DMS79 treated with DMSO at 0.1 percent for 48 hours (cell line): Measurements from ENCODE around the gene ELMO2.
"Not testable (repeated sequence)": the region's sequence is repeated elsewhere in the genome, so short reads cannot be mapped to it uniquely, and the experiment has no call there.

Experiments
- DNase-seq: peaks from one replicate; lab custom pipeline; 2025; lab: John Stamatoyannopoulos, UW

The ELMO2 gene

DNA sequence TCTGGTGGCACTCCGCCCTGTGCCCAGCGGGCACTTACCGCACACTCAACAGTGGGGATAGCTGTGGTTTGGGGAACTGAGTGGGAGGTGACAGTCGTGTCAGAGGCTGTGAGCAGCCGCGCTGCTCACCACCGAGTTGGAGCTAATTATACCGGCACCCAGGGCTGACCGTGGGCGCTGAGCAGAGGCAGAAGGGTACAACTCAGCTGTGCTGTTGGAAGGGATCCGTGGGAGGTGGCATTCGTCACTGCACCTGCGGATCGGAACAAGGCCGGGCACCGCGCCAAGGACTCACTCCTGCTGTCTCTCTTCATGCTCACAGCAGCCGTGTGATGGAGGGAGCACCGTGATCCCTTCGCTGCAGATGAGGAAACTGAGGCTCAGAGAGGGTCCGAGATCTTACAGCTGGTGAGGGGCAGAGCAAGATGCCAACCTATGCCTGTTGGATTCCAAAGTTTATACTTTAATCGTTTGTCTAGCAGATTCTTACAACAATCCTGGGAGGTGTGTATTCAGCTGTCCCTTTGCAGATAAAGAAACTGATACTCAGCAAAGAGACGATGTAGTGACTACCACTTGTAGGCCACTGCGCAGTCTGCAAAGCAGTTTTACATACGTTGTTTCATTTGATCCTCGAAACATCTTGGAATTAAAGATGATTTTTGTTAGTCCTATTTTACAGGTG lies 713 bp upstream of the ELMO2 start:
- peak; percentile 42 for DNase-seq

DNA sequence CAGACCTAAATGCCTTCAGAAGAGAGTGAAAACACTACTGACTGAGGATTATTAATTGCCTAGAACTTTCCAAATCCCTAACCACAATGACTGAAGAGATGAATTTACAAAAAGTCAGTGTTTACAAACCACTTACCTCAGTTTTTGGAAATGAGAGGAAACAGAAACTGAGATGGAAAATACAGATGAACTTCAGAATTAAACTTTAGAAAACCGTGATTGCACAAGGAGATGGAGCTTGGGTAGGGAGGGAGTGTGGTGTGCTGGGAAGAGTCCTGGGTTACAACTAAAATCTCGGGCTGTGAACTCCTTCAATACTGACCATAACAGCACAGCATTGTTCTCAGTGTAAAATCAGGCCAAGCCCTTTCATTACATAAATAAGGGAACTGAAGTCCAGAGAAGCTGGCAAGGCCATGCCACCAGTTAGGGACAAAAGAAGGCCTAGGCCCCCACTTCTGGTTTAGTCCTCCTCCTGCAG lies 4.0 kb downstream of the ELMO2 start:
- DNase-seq: no peak

DNA sequence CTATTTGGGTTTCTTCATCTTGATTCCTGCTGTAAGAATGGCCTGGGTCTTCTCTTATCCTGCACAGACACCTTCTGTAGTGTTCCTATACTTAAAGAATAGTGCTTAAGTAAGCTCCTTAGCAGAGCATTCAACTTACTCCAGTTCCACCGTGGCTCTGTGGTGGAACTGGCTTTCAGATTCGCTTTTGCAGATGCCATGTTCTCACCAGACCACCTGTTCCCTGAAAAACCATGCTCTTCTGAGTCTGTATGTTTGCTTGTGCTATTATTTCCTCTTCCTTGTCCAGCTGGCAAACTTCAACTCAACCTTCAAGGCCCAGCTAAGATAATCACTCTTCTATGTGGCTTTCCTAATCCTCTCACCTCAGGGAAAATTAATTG lies 4.9 kb downstream of the ELMO2 start:
- no peak for DNase-seq

DNA sequence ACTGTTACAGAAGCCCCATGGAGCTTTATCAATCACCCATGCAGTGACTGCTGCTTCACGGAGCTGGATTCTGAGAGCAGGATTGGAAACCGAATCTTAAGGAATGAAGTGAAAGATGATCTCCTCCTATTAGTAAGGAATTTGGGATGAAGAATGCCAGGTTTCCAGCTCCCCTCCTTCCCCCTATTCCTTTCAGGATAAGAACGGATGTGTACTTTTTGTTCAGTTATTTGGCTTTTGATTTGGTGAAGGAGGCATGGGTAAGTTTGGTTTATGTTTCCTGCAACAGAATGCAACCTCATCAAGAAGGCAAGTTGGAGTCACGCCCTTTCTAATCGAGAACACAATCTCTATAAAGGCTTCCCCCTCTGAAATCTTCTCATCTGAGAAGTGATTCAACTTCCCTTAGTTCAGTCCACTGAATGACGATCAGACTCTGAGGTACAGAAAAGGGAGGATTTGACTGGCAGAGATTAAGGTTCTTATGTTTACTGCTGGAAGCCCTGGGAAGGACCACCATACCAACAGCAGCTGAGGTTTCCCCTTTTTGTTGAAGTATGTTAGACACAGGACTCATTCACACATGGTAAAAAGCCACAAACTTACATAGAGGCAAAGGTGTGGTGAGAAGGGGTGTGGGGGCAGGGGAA lies 5.5 kb downstream of the ELMO2 start:
- DNase-seq: no peak

DNA sequence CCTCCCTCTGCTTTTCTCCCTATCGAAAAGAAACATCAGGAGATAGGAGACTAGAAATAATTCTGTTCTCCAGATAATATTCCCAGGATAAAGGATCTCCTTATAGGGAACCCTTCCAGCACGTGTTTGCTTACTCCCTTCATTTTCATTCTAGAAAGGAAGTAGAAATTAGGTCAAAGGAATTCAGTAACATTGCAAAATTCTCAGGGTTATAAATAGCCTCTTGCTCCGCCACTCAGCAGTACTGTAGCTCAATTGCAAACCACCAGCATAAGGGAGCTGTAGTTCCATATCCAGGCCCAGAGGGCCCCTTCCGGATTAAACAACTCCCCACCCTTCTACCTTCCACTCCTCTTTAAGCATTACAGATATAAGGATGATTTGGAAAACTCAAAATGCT lies 6.2 kb downstream of the ELMO2 start:
- no peak for DNase-seq

DNA sequence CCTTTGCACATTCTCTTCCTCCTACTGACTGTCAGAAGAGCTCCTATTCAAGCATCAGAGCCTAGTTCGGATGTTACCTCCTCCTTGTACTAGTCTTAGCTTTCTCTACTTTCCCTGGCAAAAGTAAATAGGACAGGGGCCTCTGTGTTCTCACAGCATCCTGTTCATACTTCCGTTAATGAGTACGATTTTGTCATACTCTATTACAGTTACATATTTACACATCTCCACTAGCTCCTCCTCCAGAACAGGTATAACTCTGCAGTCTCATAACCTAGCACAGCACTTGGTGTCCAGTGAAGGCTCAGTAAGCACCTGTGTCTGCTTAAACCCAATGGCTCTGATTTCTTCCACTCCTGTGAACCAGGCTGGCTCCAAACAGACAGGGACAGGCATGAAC lies 7.0 kb downstream of the ELMO2 start:
- DNase-seq: no peak

DNA sequence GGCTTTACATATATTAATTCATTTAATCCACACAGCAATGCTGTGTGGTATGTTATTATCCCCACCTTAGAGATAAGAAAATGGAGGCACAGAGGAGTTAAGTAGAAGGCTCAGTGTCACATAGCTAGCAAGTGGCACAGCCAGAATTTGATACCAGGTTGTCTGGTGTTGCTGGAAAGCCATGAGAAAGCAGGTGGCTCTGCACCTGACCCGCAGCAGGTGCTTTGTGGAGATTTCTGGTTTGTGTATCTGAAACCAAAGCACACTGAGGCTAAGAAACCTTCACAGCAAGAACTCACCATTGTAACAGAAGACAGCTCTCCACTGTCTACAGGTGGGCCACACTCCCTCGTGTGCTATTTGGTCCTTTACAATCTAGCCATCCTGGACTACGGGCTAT lies 7.5 kb downstream of the ELMO2 start:
- no peak for DNase-seq

DNA sequence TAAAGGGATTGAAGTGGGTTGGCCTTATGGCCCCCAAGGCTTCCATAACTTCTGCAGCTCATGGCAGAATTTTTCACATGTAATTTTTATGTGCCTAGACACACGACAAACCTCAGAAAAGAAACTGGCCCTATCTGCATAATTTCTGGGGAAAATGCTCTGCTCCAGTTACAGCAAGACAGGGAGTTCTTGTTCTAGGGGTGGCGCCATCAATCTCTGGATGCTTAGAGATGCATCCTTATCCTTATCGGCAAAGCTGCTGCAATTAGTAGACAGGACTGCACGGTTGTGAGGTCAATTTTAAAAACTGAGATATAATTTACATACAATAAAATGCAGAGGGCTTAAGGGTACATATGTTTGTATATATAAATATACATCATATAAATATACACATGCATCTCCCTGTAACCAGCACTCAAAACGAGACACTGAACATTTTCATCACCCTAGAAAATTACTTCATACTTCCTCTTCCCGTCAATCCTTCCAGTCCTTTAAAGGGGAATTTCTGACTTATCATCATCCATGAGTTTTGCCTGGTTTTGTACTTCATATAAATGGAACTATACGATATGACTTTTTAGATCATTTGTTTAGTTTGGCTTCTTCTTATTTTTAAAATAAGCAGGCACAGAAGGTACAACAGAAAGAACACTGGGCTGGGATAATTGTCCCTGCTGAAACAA lies 10.2 kb downstream of the ELMO2 start:
- DNase-seq: no peak

DNA sequence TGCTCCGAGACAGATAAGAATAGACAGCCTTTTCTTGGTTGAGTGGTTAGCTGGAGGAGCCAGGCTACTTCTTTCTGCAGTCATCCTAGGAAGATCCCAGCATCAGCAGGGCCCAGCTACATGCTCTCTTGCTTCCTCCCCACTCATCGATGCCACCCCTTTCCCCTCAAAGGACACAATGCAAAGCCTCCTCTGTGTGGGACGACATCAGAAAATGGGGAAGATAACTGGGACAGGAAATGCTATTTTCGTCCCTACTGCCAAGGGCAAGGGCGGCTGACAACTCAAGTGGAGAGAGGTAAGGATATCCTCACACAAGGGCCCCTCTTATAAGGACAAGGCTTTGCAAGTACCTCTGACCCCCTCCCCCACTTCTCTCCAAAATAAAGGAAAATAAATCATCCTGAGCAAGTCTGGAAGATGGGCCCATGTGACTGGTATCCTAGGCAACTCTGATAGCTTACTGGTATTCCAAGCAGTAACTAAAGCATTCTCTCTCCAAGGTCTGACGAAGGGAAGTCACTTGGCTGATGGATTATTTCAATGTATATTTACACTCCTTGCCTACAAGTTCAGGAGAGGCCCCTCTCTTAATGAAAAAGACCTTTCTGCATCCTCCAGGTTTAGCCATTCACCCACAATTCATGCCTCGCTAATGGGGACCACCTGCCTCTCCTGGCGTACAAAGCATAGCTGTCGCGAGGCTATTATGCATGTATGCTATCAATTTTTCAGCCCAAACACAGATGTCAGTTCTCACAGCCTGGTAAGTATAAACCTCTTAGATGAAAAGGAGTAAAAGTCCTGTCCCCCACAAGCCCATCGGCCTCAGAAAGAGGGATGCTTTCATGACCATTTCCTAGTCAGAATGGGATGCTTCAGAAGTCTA lies 11.3 kb downstream of the ELMO2 start:
- DNase-seq: no peak

DNA sequence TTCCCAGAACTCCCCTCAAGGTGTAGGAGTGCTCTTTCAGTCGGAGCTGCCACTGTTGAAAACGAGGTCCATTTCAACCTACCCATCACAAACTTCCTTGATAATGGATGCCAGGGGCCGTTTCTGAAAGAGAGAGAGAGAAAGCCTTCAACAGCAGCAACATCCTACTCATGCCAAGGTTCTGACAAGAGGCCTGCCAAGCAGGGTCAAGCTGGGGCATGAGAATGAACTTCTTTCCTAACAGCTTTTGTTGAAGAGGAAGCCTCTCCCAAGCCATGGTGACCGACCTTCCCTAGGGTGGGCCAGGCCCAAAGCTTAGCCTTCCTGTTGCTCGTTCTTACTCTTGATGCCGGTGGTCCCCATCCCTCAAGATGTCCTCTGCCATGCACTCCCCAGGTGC lies 12.4 kb downstream of the ELMO2 start:
- DNase-seq: no peak

DNA sequence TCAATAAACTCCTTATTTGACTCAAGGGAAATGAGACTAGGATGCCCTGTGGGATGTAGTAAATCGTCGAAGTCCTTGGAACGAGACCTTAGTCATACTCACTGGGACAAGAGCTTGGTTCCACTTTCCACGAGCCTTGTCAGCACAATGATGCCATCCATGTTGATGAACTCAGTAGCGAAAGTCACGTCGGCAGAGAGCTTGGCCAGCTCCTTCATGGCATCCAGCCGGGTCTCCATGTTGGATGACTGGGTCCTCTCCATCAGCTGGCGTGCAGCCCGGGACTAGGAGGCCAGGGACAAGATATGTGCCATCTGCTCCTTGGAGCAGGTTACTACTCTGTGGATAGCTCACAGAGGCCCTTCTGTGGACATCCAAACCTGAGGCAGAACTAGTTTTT lies 17.5 kb downstream of the ELMO2 start:
- DNase-seq: no peak

DNA sequence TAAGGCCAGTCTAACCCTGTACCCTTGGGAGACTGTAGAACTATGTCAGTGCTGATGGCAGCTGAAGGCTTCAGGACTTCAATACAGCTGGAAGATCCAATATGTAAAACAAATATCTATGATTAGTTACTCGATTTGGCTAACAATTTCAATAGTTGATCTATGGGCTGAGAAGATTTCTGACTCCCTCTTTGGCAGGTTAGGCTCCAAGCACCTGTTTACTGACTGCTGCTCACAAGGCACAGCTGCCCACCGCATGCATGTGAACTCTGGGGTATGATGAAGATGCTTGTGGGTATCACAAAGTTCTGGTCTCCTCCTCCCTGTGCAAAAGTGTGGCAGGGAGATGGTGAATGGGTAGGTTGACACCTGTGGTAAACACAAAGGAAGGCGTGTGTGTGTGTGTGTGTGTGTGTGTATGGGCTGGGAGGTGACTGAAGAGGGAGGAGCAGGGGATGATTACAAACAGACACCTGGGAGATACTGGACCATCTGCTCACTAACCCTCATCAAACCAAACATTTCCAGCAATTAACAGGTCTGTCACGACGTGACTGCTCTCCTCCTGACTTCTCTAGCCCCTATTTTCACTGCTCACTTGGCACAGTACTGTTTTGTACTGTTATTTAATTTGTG lies 18.1 kb downstream of the ELMO2 start:
- DNase-seq: no peak

DNA sequence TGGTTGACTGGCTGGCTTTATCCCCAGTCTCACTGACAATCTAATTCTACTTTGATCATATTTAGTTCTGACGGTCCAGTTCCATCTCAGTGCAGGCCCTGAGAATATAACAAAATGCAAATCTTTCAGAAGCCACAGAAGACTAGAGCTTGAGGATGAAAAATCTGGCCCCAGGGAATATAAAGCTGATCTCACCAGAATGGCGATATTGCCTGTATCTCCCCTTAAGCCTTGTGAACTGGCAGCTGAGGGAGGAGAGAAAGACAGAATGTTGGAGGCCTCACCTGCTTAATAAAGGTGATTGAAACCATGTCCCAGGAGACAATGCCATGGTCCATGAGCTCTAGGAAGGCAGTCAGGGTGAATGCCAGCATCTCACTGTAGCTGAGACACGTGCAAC lies 19.4 kb downstream of the ELMO2 start:
- not testable (repeated sequence) for DNase-seq

DNA sequence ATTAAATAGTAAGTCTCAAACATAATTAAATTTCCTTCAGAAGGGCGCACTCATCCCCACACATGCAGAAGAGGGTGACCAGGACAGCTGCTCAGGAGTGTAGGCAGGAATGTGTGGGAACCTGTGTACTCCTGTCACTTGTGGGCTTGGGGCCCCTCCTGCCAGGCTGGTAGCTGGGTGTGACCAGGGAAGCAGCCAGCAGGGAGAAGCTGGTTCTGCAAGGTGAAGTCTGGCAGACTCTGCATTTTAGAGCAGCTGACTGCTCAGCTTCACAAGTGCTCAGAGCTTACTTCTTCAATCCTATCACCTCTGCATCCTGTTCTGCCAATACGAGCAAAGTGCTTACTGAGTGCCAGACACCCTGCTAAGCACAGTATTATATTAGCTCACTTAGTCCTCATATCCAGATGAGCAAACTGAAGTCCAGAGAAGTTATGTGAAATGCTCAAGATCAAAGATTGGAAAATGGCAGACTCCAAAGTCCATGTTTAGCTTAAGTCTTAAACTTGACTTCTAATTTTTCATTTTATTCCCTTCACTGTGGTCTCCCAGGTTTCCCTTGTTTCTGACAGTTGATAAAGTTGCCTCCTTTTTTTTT lies 27.9 kb downstream of the ELMO2 start:
- no peak for DNase-seq

DNA sequence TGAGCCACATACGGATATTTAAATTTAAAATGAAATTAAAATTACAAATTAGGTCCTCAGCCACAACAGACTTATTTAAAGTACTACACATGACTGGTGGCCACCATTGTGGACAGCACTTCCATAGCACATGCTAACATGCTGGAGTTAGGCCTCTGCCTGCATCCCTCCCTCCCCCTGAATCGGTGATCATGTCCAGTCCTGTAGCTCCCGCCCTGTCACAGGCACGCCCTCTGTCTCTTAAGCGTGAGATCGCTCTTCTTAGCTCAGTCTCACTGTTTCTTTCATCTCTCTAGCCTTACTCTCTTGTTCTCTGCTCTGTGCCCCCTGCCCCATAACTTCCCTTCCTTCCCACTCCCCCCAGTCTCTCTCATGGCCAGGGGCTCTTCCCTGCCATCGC lies 28.9 kb downstream of the ELMO2 start:
- DNase-seq: no peak

DNA sequence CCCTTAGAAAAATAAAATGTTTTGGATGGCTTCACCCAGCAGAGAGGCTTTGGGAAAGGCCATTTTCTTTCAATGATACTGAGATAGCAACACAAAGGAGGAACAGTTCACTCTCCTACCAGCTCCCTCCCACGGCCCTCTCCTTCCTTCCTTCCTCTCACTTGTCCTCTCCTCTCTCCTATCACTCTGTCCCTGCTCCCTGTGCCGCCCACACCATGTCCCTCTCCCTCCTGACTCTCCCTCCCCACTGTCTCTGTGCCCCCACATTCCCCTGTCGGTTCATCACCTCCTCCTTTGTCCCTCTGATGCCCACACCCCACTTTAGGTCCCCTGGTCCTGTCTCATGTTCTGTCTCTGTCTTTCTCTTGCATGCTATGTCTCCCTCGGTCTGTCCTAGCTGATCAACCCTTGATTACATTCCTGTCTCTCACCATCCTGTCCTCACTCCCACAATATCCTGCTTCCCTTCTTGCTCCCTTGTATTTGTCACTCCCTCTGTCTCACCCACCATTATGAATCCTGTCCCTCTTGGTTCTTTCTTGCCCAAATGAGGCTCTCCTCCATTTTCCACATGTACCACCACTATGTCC lies 30.1 kb downstream of the ELMO2 start:
- DNase-seq: no peak

DNA sequence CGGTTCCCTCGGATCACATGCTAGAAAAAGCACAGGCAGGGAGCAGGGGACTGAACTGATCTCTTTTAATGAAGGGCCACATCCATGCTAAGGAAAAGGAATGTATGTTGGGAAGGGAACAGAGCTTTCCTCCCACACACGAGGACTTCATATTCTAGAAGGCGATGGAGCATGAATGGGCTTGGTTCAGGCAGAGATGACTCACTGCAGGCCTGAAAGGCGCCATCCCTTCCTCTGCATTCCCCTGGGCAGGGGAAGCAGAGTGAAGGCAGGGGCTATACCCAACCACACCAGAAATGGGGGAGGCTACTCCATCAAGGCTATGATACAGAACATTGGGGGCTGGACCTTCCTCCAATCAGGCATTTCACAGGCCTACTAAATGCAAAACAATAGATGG lies 30.6 kb downstream of the ELMO2 start:
- no peak for DNase-seq

DNA sequence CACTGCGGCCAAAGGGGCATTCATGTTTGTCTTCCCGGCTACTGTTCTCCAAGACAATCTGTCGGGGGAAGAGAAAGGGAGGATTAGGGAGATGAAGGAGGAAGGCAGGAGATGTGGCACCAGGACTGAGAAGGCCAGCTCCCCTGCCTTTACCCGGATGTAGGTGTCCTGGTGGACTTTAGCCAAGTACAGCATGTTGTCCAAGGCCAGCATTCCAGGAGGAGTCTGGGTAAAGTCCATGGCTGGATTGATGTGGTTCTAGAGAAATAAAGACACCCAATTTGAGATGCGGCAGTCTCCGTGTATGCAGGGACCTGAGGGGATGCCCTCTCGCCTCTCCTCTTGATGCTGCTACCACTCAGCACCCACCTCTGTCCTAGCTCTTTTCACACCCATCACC lies 32.0 kb downstream of the ELMO2 start:
- no peak for DNase-seq

DNA sequence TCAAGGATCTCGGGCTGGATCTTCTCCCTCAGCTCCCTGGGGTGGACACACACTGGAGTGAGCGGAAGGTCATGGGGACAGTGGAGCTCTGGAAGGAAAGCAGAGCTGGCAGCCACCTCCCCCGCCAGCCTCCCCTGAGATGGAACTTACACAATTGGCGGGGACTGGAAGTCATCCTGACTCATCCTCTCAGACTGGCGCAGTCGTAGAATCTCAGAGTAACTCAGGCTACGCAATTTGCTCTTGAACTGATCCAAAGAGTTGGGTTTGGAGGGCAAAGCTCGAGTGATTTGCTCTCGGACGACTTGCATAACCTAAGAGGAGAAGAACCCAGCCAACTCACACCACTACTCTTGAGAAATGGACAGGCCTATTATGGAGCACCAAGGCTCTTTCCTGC lies 34.8 kb downstream of the ELMO2 start:
- DNase-seq: no peak

DNA sequence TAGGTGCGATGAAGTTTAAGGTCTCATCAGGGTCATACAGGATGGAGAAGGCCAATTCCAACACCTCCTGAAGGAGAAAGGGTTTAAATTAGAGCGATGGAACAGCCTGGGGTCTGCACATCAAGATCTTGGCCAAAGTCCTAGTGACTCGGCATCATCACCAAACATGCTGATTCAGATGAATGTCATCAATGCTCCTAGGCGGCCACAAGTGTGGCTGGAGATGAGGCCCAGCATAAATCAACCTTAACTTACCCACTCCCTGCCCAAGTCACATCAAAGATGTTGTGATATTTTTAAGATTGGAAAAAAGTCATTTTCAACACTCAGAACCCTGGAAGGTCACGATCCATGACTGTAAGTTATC lies 37.5 kb downstream of the ELMO2 start:
- DNase-seq: no peak
